DOHH2 (cell line): Measurements from ENCODE around the gene SLC30A1.

Experiments
- H3F3A ChIP-seq: fragments of 200-600 bp; sonication (generic), shearing (Covaris generic); 2 replicates; pipeline ENCODE4 v1.6.0; 2016; ENCODE audit warnings: antibody characterized with exemption, mild to moderate bottlenecking; ENCODE audit not compliant: control insufficient read depth, insufficient read depth
- H3K27ac ChIP-seq: fragments of 200-600 bp; sonication (generic); 2 replicates; pipeline ENCODE4 v1.5.1; 2014; ENCODE audit warnings: low read depth, mild to moderate bottlenecking, low read length, moderate library complexity
- H3K27me3 ChIP-seq: fragments of 200-600 bp; sonication (generic); 2 replicates; pipeline ENCODE4 v1.6.1; 2014; ENCODE audit warnings: mild to moderate bottlenecking, low read length, mixed read lengths; ENCODE audit not compliant: control insufficient read depth
- H3K36me3 ChIP-seq: fragments of 200-600 bp; sonication (generic); 2 replicates; pipeline ENCODE4 v1.6.1; 2014; ENCODE audit warnings: mild to moderate bottlenecking, low read length, moderate library complexity, mixed read lengths; ENCODE audit not compliant: control insufficient read depth
- H3K4me1 ChIP-seq: fragments of 200-600 bp; sonication (generic); 2 replicates; pipeline ENCODE4 v1.6.1; 2014; ENCODE audit warnings: mild to moderate bottlenecking, low read length, mixed read lengths; ENCODE audit not compliant: control insufficient read depth
- H3K4me2 ChIP-seq: fragments of 200-600 bp; sonication (generic); 2 replicates; pipeline ENCODE4 v1.6.0; 2014; ENCODE audit warnings: mild to moderate bottlenecking, low read length, moderate library complexity
- H3K4me3 ChIP-seq: fragments of 200-600 bp; sonication (generic); 2 replicates; pipeline ENCODE4 v1.5.1; 2014; ENCODE audit warnings: mild to moderate bottlenecking, low read length, mixed read lengths
- H3K79me2 ChIP-seq: fragments of 200-600 bp; sonication (generic); 2 replicates; pipeline ENCODE4 v1.6.1; 2014; ENCODE audit warnings: mild to moderate bottlenecking, low read length, mixed read lengths; ENCODE audit not compliant: control insufficient read depth
- H3K9me2 ChIP-seq: fragments of 200-600 bp; sonication (generic); replicated peaks from 2 replicates; pipeline ENCODE4 v1.6.1; 2014; ENCODE audit warnings: mild to moderate bottlenecking, low read length, mixed read lengths; ENCODE audit not compliant: control insufficient read depth
- H3K9me3 ChIP-seq: fragments of 200-600 bp; sonication (generic); 2 replicates; pipeline ENCODE4 v1.6.1; 2014; ENCODE audit warnings: antibody characterized with exemption, low read length, mixed read lengths; ENCODE audit not compliant: control insufficient read depth, insufficient read depth
- H4K20me1 ChIP-seq: fragments of 200-600 bp; sonication (generic); 2 replicates; pipeline ENCODE4 v1.6.0; 2014; ENCODE audit warnings: low read depth, mild to moderate bottlenecking, antibody characterized with exemption, low read length, moderate library complexity; ENCODE audit not compliant: control insufficient read depth, insufficient read depth
- CTCF ChIP-seq: fragments of 200-600 bp; sonication (generic); IDR thresholded peaks from one replicate; pipeline ENCODE4 v1.5.1; 2014; ENCODE audit warnings: antibody characterized with exemption, mild to moderate bottlenecking, low read depth, low read length; ENCODE audit not compliant: poor library complexity, severe bottlenecking
- EZH2phosphoT487 ChIP-seq: fragments of 200-600 bp; sonication (generic); IDR thresholded peaks from 2 replicates; pipeline ENCODE4 v1.6.1; 2017; ENCODE audit warnings: borderline replicate concordance, mild to moderate bottlenecking, antibody characterized with exemption, low read length, moderate library complexity, mixed read lengths

Gene SLC30A1

GRCh38 chr1:211577277-211577818, 1.6 kb downstream of the SLC30A1 start:
- Histone ChIP-seq H4K20me1 (peaks cover 5% of the 10 kb centered on the region; the same call in 1 of the 2 replicates), H3K9me3 (no peaks in the 10 kb centered on the region), H3F3A (peaks cover 7% of the 10 kb centered on the region), H3K4me2 (peak overlapping the region; percentile 95), H3K4me3 (peak overlapping the region; percentile 98), H3K4me1 (peaks cover 34% of the 10 kb centered on the region), H3K27me3 (no peaks in the 10 kb centered on the region), H3K36me3 (peaks cover 23% of the 10 kb centered on the region), H3K27ac (no peak overlapping the region), H3K79me2 (peaks cover 31% of the 10 kb centered on the region), H3K9me2 (no peaks in the 10 kb centered on the region)
- no peak for TF ChIP-seq EZH2phosphoT487
- no peak for TF ChIP-seq CTCF

- Histone ChIP-seq H3K9me2 (no peaks in the 10 kb centered on the region), H3K4me1 (peaks cover 28% of the 10 kb centered on the region), H3K36me3 (peaks cover 23% of the 10 kb centered on the region), H3K4me2 (peak overlapping the region; percentile 95), H3F3A (peaks cover 2% of the 10 kb centered on the region; the same call in 1 of the 2 replicates), H3K79me2 (peaks cover 31% of the 10 kb centered on the region), H3K27me3 (no peaks in the 10 kb centered on the region), H3K9me3 (no peaks in the 10 kb centered on the region), H4K20me1 (peaks cover 5% of the 10 kb centered on the region; the same call in 1 of the 2 replicates), H3K27ac (no peak overlapping the region), H3K4me3 (peak overlapping the region; percentile 98)
- TF ChIP-seq EZH2phosphoT487 (no peak), CTCF (no peak)
Measured at GRCh38 chr1:211576717-211577116, 2.2 kb downstream of the SLC30A1 start.

- TF ChIP-seq CTCF (no peak), EZH2phosphoT487 (no peak)
- H3K9me3 ChIP-seq = no peaks in the 10 kb centered on the region
- H4K20me1 ChIP-seq = peaks cover 5% of the 10 kb centered on the region; the same call in 1 of the 2 replicates
- no peak overlapping the region for H3K4me2 ChIP-seq
- no peak overlapping the region for H3K4me3 ChIP-seq
- peaks cover 23% of the 10 kb centered on the region for H3K36me3 ChIP-seq
- H3K79me2 ChIP-seq = peaks cover 31% of the 10 kb centered on the region
- H3K9me2 ChIP-seq = no peaks in the 10 kb centered on the region
- no peaks in the 10 kb centered on the region for H3F3A ChIP-seq
- H3K4me1 ChIP-seq = peaks cover 17% of the 10 kb centered on the region
- no peaks in the 10 kb centered on the region for H3K27me3 ChIP-seq
- no peak overlapping the region for H3K27ac ChIP-seq
Measured at GRCh38 chr1:211574705-211575104, 4.3 kb downstream of the SLC30A1 start.
